H1 (cell line): ENCODE data around the gene GAN.

Experiments used
- CEBPB ChIP-seq: IDR thresholded peaks from 2 replicates; pipeline ENCODE4 v1.6.1; 2012; ENCODE audit warnings: low read depth, low read length
- EP300 ChIP-seq, 2 experiments: IDR thresholded peaks; 1 replicate in 1 of 2; 2 replicates in 1 of 2; pipeline ENCODE4 v1.6.1; 2011 to 2012; ENCODE audit warnings: low read depth in 2 of 2, low read length in 2 of 2, mild to moderate bottlenecking in 2 of 2, borderline replicate concordance in 1 of 2, inconsistent platforms in 1 of 2, moderate library complexity in 1 of 2
- EZH2 ChIP-seq: fragments of 200-600 bp; sonication (generic); IDR thresholded peaks from 2 replicates; pipeline ENCODE4 v1.7.1; 2012; ENCODE audit warnings: low read depth, mild to moderate bottlenecking, moderate library complexity, low read length, inconsistent platforms; ENCODE audit not compliant: severe bottlenecking
- JUND ChIP-seq: IDR thresholded peaks from 2 replicates; pipeline ENCODE4 v1.6.1; 2011; ENCODE audit warnings: mild to moderate bottlenecking, improper control_type of control experiment, low read length
- POLR2AphosphoS5 ChIP-seq: IDR thresholded peaks from 2 replicates; pipeline ENCODE4 v1.6.1; 2011; ENCODE audit warnings: low read depth, low read length
- RNF2 ChIP-seq: fragments of 200-900, 300-1000 bp; sonication (generic); IDR thresholded peaks from 2 replicates; pipeline ENCODE4 v1.7.1; 2016; ENCODE audit warnings: borderline replicate concordance, low read depth, mild to moderate bottlenecking, antibody characterized with exemption, low read length; ENCODE audit not compliant: poor library complexity, severe bottlenecking; ENCODE audit errors: missing control alignments
- TF ChIP-seq, protein P1 (sequence below), 3 experiments: IDR thresholded peaks; 1 replicate in 2 of 3; 2 replicates in 1 of 3; pipeline versions ENCODE4 v1.5.1 to v1.6.1; 2011; ENCODE audit warnings: low read length in 3 of 3, mild to moderate bottlenecking in 3 of 3, inconsistent platforms in 2 of 3, low read depth in 1 of 3, moderate library complexity in 1 of 3; ENCODE audit not compliant: insufficient read depth in 1 of 3; ENCODE audit errors: control extremely low read depth in 1 of 3
- TF ChIP-seq, protein P2 (sequence below): IDR thresholded peaks from 2 replicates; pipeline ENCODE4 v1.6.1; 2012; ENCODE audit warnings: inconsistent platforms

DNA sequence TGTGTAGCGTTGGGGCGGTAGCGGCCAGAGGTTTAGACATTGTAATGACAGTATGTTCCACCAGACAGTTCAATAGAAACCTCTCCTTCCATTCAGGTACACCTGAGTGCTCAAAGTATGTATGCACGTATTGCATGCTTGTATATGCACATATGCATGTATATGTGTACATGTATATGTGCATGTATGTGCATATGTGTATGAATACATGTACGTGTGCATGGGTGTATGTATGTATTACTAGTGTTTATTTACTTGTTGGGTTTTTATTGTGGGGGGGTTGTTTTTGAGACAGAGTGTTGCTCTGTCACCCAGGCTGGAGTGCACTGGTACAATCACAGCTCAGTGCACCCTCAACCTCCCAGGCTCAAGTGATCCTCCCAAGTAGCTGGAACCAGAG is 46.3 kb upstream of the GAN start:
- TF ChIP-seq EZH2 (no peak), JUND (no peak), EP300 (IDR thresholded peaks at IDR 0.05; ENCODE audit: borderline replicate concordance in 1 of 2, low read depth in 2 of 2, low read length in 2 of 2) (no peak), RNF2 (no peak), CEBPB (no peak), POLR2AphosphoS5 (no peak)
- TF ChIP-seq, protein P1, sequence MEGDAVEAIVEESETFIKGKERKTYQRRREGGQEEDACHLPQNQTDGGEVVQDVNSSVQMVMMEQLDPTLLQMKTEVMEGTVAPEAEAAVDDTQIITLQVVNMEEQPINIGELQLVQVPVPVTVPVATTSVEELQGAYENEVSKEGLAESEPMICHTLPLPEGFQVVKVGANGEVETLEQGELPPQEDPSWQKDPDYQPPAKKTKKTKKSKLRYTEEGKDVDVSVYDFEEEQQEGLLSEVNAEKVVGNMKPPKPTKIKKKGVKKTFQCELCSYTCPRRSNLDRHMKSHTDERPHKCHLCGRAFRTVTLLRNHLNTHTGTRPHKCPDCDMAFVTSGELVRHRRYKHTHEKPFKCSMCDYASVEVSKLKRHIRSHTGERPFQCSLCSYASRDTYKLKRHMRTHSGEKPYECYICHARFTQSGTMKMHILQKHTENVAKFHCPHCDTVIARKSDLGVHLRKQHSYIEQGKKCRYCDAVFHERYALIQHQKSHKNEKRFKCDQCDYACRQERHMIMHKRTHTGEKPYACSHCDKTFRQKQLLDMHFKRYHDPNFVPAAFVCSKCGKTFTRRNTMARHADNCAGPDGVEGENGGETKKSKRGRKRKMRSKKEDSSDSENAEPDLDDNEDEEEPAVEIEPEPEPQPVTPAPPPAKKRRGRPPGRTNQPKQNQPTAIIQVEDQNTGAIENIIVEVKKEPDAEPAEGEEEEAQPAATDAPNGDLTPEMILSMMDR (IDR thresholded peaks at IDR 0.05; ENCODE audit: control extremely low read depth in 1 of 3, insufficient read depth in 1 of 3, low read depth in 1 of 3, low read length in 3 of 3) = no peak
- TF ChIP-seq, protein P2, sequence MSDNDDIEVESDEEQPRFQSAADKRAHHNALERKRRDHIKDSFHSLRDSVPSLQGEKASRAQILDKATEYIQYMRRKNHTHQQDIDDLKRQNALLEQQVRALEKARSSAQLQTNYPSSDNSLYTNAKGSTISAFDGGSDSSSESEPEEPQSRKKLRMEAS = no peak
